ENCODE measurements around the gene GNPTAB. TPM values are rescaled to one million over a fixed set of nuclear protein-coding genes. Genes with fewer than 3 reads are reported as not detected.
"Not testable (repeated sequence)": the region's sequence is repeated elsewhere in the genome, so short reads cannot be mapped to it uniquely, and the experiment has no call there.

Gene GNPTAB
- total and polyA plus RNA-seq, 2 of the 8 experiments (the other 6 are each of a cell fraction or from before 2014, with no cell fraction given) = 21.5 to 51.3 TPM

- CTCF ChIA-PET (ENCODE audit: partially characterized antibody) = interaction anchor here (1.0 to 2.4 kb wide), 4 partner anchors 10 to 85 kb away, joined by 3 to 10 read pairs (median 3); partner anchors contain the start of gene DRAM1
- H4K5ac ChIP-seq (ENCODE audit: insufficient read length, low read depth, low read length); H3K79me2 ChIP-seq (ENCODE audit: control insufficient read depth in 1 of 2, insufficient read depth in 2 of 2, low read length in 2 of 2); POLR2A ChIA-PET (ENCODE audit: partially characterized antibody); H3K27me3 ChIP-seq (replicated peaks in 1 of 4; ENCODE audit: control insufficient read depth in 3 of 4, extremely low read depth in 1 of 4, insufficient read depth in 3 of 4, low read length in 3 of 4); H3K4ac ChIP-seq (replicated peaks; ENCODE audit: insufficient read length, low read depth, low read length); H2AK5ac ChIP-seq (ENCODE audit: low read depth, low read length); H3K4me1 ChIP-seq (replicated peaks in 1 of 4; ENCODE audit: control insufficient read depth in 3 of 4, insufficient read depth in 4 of 4, low read length in 3 of 4); H2BK120ac ChIP-seq (replicated peaks; ENCODE audit: low read depth, low read length); FAIRE-seq; H4K8ac ChIP-seq (ENCODE audit: extremely low read depth, insufficient read depth, low read length); H3K36me3 ChIP-seq (ENCODE audit: control insufficient read depth in 2 of 4, insufficient read depth in 4 of 4, low read length in 3 of 4); H2BK12ac ChIP-seq (ENCODE audit: low read depth, low read length); H3K14ac ChIP-seq (ENCODE audit: insufficient read length); H2BK20ac ChIP-seq (ENCODE audit: low read length); H3K23me2 ChIP-seq (ENCODE audit: low read depth, low read length); H3K4me3 ChIP-seq (ENCODE audit: extremely low read depth in 1 of 4, insufficient read depth in 2 of 4, low read depth in 3 of 4, low read length in 4 of 4); H3K23ac ChIP-seq (ENCODE audit: insufficient read length); H3K27ac ChIP-seq (ENCODE audit: low read depth, low read length); DNase-seq (ENCODE audit: low read depth in 1 of 2, low spot score in 2 of 2); H2BK15ac ChIP-seq (ENCODE audit: low read length); H3K79me1 ChIP-seq (ENCODE audit: low read depth, low read length); H3K9me3 ChIP-seq (ENCODE audit: insufficient read depth in 2 of 2, low read depth in 1 of 2, low read length in 1 of 2); H3K4me2 ChIP-seq (ENCODE audit: insufficient read depth in 1 of 2, low read depth in 2 of 2, low read length in 2 of 2); H2BK5ac ChIP-seq (ENCODE audit: low read depth, low read length); H3K56ac ChIP-seq (replicated peaks; ENCODE audit: insufficient read length, low read depth, low read length); H3K18ac ChIP-seq (ENCODE audit: extremely low read depth, low read length); H2AFZ ChIP-seq (ENCODE audit: low read length); H4K91ac ChIP-seq (replicated peaks; ENCODE audit: insufficient read length, low read length); H4K20me1 ChIP-seq (replicated peaks in 1 of 2; ENCODE audit: control insufficient read depth in 1 of 2, insufficient read depth in 2 of 2, low read length in 2 of 2); H3K9ac ChIP-seq (replicated peaks in 1 of 4; ENCODE audit: extremely low read depth in 1 of 4, low read depth in 3 of 4, low read length in 3 of 4): not testable (repeated sequence)
- WGBS, 2 experiments (ENCODE audit: extremely low coverage in 1 of 2, insufficient coverage in 1 of 2, insufficient read length in 1 of 2, insufficient replicate concordance in 2 of 2, low coverage in 1 of 2, low lambda C conversion rate in 2 of 2, missing lambda C conversion rate in 1 of 2) = 93% methylated on average over 2 of the region's 2 CpGs; no CpG with 5 or more reads in 1 of the 2 experiments
Measured at GRCh38 chr12:101861688-101862087, 30.9 kb upstream of the GNPTAB start.
